HepG2 (cell line): ENCODE data around the gene ATP8A1. TPM values are rescaled to one million over a fixed set of nuclear protein-coding genes. Genes with fewer than 3 reads are reported as not detected.

Experiments
- ATAC-seq: fragments of 200-7000 bp; cut with Tn5 transposase; 3 replicates; pipeline ENCODE4 v1.9.1; 2020; ENCODE audit warnings: mild to moderate bottlenecking, moderate library complexity
- BruUV-seq: library from RNA; stranded (reverse); fragments of 400-500 nt; replicated peaks from 2 replicates; lab custom pipeline; 2021; lab: Mats Ljungman, UMichigan
- CTCF ChIA-PET: fragments of 300-600 bp; formaldehyde crosslinking; extraction: SDS; loops from one replicate; lab custom pipeline; 2021; ENCODE audit warnings: low total read pairs, inconsistent platforms, low intra/inter-chr PET ratio; lab: Yijun Ruan, JAX
- POLR2A ChIA-PET: fragments of 350-600 bp; sonication (Branson Sonifier 250); formaldehyde crosslinking; loops from one replicate; lab custom pipeline; 2020; ENCODE audit warnings: antibody characterized with exemption, inconsistent platforms; lab: Yijun Ruan, JAX
- DNase-seq: peaks from one replicate; pipeline ENCODE4 v3.0.0-alpha.2; 2015; ENCODE audit warnings: low spot score
- FAIRE-seq: peaks from 3 replicates; lab custom pipeline; 2011; peaks lifted over from hg19 to GRCh38; lab: Jason Lieb, UNC
- H2AFZ ChIP-seq: one replicate; pipeline ENCODE4 v1.6.1; 2011; ENCODE audit warnings: low read length, inconsistent platforms
- H3K27ac ChIP-seq: fragments of 300-600 bp; 3 replicates; pipeline ENCODE4 v1.8.0; 2011; ENCODE audit warnings: mixed run types, mild to moderate bottlenecking, mixed read lengths, low read length, inconsistent platforms; ENCODE audit not compliant: insufficient read depth; ENCODE audit errors: extremely low read length
- H3K27me3 ChIP-seq, 2 experiments: fragments of 200-600 bp in 1 of 2; 2 replicates in 1 of 2; 3 replicates in 1 of 2; pipeline versions ENCODE4 v1.6.0 to v1.8.0; 2011; ENCODE audit warnings: low read length in 2 of 2, mild to moderate bottlenecking in 2 of 2, moderate library complexity in 2 of 2, inconsistent platforms in 1 of 2; ENCODE audit not compliant: insufficient read depth in 2 of 2, control insufficient read depth in 1 of 2
- H3K36me3 ChIP-seq, 2 experiments: fragments of 200-600 bp in 1 of 2; replicated peaks in 1 of 2; 2 replicates in 1 of 2; 3 replicates in 1 of 2; pipeline versions ENCODE4 v1.5.1 to v1.8.0; 2011; ENCODE audit warnings: low read length in 2 of 2, inconsistent platforms in 1 of 2; ENCODE audit not compliant: insufficient read depth in 2 of 2, control insufficient read depth in 1 of 2
- H3K4me1 ChIP-seq: 2 replicates; pipeline ENCODE4 v1.5.1; 2012; ENCODE audit warnings: low read length, inconsistent platforms; ENCODE audit not compliant: insufficient read depth
- H3K4me2 ChIP-seq: 2 replicates; pipeline ENCODE4 v1.6.0; 2011; ENCODE audit warnings: low read depth, low read length, inconsistent platforms
- H3K4me3 ChIP-seq, 3 experiments: fragments of 200-600 bp in 1 of 3; sonication (generic), shearing (Covaris generic) in 1 of 3; replicated peaks in 1 of 3; 2 replicates each; pipeline ENCODE4 v1.5.1; 2011 to 2016; ENCODE audit warnings: low read length in 3 of 3, inconsistent platforms in 2 of 3, low read depth in 2 of 3, mild to moderate bottlenecking in 2 of 3, control low read depth in 1 of 3, mixed read lengths in 1 of 3; ENCODE audit not compliant: insufficient read depth in 1 of 3
- H3K79me2 ChIP-seq: one replicate; pipeline ENCODE4 v1.6.1; 2011; ENCODE audit warnings: low read length, inconsistent platforms; ENCODE audit not compliant: insufficient read depth
- H3K9ac ChIP-seq: 2 replicates; pipeline ENCODE4 v1.6.0; 2011; ENCODE audit warnings: mild to moderate bottlenecking, low read depth, low read length, inconsistent platforms; ENCODE audit not compliant: insufficient read depth
- H3K9me3 ChIP-seq: 2 replicates; pipeline ENCODE4 v1.5.1; 2012; ENCODE audit warnings: mild to moderate bottlenecking, low read length
- H4K20me1 ChIP-seq: 2 replicates; pipeline ENCODE4 v1.6.0; 2011; ENCODE audit warnings: inconsistent platforms, mild to moderate bottlenecking, low read length, moderate library complexity; ENCODE audit not compliant: insufficient read depth
- CENPT ChIP-seq: sonication (generic); formaldehyde crosslinking; IDR thresholded peaks from 2 replicates; pipeline ENCODE4 v1.8.0; 2022; ENCODE audit warnings: low read depth, mild to moderate bottlenecking, moderate library complexity, missing genetic modification reagents
- ETV5 ChIP-seq: IDR thresholded peaks from 2 replicates; pipeline ENCODE4 v1.6.1; 2018; ENCODE audit warnings: missing biosample characterization, missing genetic modification reagents, inconsistent platforms, borderline replicate concordance
- PTBP1 ChIP-seq: fragments of 200-400 bp; formaldehyde crosslinking; IDR thresholded peaks from 2 replicates; pipeline ENCODE4 v1.6.1; 2018; ENCODE audit warnings: low read length, low read depth; ENCODE audit not compliant: poor library complexity, severe bottlenecking
- WGBS: methylation state at CpG from one replicate; pipeline ENCODE4 v1.1.6; 2017; ENCODE audit warnings: low lambda C conversion rate; 5-methylcytosine and 5-hydroxymethylcytosine counted together
- in situ Hi-C: cut with HindIII; loops from 2 replicates; pipeline ENCODE4 v1.10.0; 2017; ENCODE audit warnings: low pct_unique_long_range_greater_than_20kb; ENCODE audit not compliant: extremely low pct_ligation_motif_present
- intact Hi-C: fragments of 100-400 bp; cut with micrococcal nuclease; formaldehyde crosslinking; loops from one replicate; pipeline ENCODE4 v1.10.0; 2022; ENCODE audit not compliant: unreplicated experiment
- polyA plus RNA-seq, 8 experiments: library from polyadenylated mRNA; depleted of rRNA in 3 of 8; stranded (reverse) in 7 of 8; unstranded in 1 of 8; fragments of >200 nt; fragmentation: Illumina TruSeq in 4 of 8; extraction: Trizol in 4 of 8; gene quantifications; 2 replicates each; pipeline versions ENCODE4 v1.2.1 to v1.2.3, GENCODE V29; 2011 to 2016; ENCODE audit warnings: low read depth in 4 of 8, missing spikeins in 1 of 8, mixed read lengths in 1 of 8; ENCODE audit not compliant: insufficient read depth in 1 of 8
- total RNA-seq, 5 experiments: library from RNA; depleted of rRNA; stranded (reverse); fragments of >200 nt; fragmentation: Illumina TruSeq; extraction: Trizol; gene quantifications; 2 replicates each; pipeline ENCODE4 v1.2.3, GENCODE V29; 2016; ENCODE audit warnings: low read depth in 1 of 5
- TF ChIP-seq, protein P1 (sequence below), 2 experiments: sonication (generic) in 1 of 2; formaldehyde crosslinking in 1 of 2; IDR thresholded peaks; 2 replicates each; pipeline versions ENCODE4 v1.4.0 to v1.6.1; 2018 to 2020; ENCODE audit warnings: missing genetic modification reagents in 2 of 2, borderline replicate concordance in 1 of 2, low read depth in 1 of 2, mild to moderate bottlenecking in 1 of 2, missing biosample characterization in 1 of 2
- TF ChIP-seq, protein P2 (sequence below): sonication (generic); formaldehyde crosslinking; IDR thresholded peaks from 2 replicates; pipeline ENCODE4 v1.5.0; 2020; ENCODE audit warnings: missing genetic modification reagents

ATP8A1 gene
- total and polyA plus RNA-seq, 2 of the 13 experiments (the other 11 are each of a cell fraction or from before 2014, with no cell fraction given): 1.7 to 6.2 TPM

DNA sequence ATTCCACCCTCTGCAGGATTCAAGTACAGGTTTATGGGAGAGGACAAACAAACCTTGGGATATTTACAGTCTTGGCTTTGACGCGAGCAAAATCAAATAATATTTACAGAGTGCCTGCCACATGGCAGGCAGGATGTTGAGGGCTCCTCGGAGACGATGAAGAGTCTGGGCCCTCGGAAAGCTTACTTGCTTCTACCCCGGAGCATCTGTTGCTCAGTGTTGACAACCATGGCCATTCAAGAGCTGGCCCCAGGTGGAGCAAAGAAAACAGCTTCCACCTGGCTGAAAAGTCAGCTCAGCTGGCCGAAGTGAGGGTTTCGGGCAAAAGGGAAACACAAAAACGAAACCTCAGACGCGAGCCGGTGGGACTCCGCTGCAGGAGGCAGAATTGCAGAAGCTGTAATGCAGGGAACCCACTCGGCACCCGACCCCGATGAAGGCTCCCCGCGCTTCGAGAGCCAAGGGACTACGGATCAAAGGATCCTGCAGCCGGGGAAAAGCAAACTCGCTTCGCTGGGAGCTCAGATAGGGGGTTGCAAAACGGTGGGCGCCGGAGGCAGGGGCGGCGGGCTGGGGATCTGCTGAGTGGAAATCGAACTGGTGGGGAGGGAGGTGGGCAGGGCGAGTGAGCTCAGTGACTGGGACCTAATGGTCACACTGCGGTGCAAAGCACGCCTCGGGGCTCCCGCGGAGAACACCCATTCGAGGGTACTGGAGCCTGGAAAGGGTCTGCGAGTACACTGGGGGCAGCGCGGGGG, 805 bp downstream of the ATP8A1 start (continued):
- TF ChIP-seq ETV5 (no peak), CENPT (no peak)
- TF ChIP-seq, protein P1, sequence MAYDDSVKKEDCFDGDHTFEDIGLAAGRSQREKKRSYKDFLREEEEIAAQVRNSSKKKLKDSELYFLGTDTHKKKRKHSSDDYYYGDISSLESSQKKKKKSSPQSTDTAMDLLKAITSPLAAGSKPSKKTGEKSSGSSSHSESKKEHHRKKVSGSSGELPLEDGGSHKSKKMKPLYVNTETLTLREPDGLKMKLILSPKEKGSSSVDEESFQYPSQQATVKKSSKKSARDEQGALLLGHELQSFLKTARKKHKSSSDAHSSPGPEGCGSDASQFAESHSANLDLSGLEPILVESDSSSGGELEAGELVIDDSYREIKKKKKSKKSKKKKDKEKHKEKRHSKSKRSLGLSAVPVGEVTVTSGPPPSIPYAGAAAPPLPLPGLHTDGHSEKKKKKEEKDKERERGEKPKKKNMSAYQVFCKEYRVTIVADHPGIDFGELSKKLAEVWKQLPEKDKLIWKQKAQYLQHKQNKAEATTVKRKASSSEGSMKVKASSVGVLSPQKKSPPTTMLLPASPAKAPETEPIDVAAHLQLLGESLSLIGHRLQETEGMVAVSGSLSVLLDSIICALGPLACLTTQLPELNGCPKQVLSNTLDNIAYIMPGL (CRISPR knock-in tag; IDR thresholded peaks at IDR 0.05; ENCODE audit: borderline replicate concordance in 1 of 2, low read depth in 1 of 2): peak in 1 of 2 experiments; percentile 47; a peak in 1 of 4 replicates
- TF ChIP-seq, all 625 proteins: peak for 43

DNA sequence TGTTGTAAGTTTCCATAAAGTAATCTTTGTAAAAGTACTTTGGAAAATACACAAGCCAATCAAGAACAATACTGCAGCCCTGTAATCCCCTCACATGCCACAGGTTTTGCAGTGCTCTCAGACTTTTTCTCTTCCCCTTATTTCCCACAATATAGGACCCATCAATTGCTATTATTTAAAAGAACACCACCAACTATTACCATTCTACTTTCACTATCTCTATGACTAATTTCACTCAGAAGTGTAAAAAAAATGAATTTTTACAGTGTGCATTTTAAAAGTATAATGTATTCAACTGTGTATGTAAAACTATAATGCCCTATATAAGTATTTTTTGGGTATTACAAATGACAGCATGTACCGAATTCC, 1.7 kb downstream of the ATP8A1 start:
- no peak for DNase-seq
- peak overlapping the region; percentile 31 for H2AFZ ChIP-seq
- H3K9me3 ChIP-seq: no peaks in the 10 kb centered on the region
- FAIRE-seq: no peak
- H3K9ac ChIP-seq: no peak overlapping the region
- no peaks in the 10 kb centered on the region for H3K36me3 ChIP-seq
- no peaks in the 10 kb centered on the region for H3K79me2 ChIP-seq
- TF ChIP-seq, protein P2, sequence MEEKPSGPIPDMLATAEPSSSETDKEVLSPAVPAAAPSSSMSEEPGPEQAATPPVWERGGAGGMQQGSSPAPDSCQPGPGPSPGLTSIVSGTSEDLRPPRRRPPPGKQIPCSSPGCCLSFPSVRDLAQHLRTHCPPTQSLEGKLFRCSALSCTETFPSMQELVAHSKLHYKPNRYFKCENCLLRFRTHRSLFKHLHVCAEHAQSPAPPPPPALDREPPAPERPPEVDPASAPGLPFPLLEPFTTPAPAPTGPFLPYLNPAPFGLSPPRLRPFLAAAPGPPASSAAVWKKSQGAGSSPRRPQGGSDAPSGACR (CRISPR knock-in tag): 0 out of 2 replicates have a peak, but pooled peaks have one; percentile 10
- TF ChIP-seq PTBP1: no peak
- peak overlapping the region; percentile 95 for H3K4me2 ChIP-seq
- peaks cover 35% of the 10 kb centered on the region for H3K4me1 ChIP-seq
- in situ Hi-C loops (no loop called here), intact Hi-C loops (no loop called here)
- 50% methylated on average over 1 of the region's 1 CpG for WGBS
- H3K27ac ChIP-seq: no peak overlapping the region
- peak overlapping the region in 1 of 3 experiments; percentile 75; a peak in 2 of 6 replicates for H3K4me3 ChIP-seq
- TSS peak; percentile 44 for BruUV-seq
- no peak for ATAC-seq
- no peaks in the 10 kb centered on the region for H3K27me3 ChIP-seq
- no peaks in the 10 kb centered on the region for H4K20me1 ChIP-seq
- POLR2A ChIA-PET: no interaction called here
- CTCF ChIA-PET: no interaction called here
